ENCODE results near the gene SSTR4.

The SSTR4 gene

GRCh38 chr20:23042270-23042669 lies 7.2 kb downstream of the SSTR4 start:
- no peak overlapping the region for H3K4me3 ChIP-seq (ENCODE audit: low read depth, low read length)
- TF ChIP-seq CTCF (IDR thresholded peaks at IDR 0.05; ENCODE audit: low read depth, low read length) = no peak

GRCh38 chr20:23043376-23043775 lies 8.3 kb downstream of the SSTR4 start:
- no peak overlapping the region for H3K4me3 ChIP-seq (ENCODE audit: low read depth, low read length)
- no peak for TF ChIP-seq CTCF (IDR thresholded peaks at IDR 0.05; ENCODE audit: low read depth, low read length)

GRCh38 chr20:23046431-23046830 lies 11.3 kb downstream of the SSTR4 start:
- no peak for TF ChIP-seq CTCF (IDR thresholded peaks at IDR 0.05; ENCODE audit: low read depth, low read length)
- no peak overlapping the region for H3K4me3 ChIP-seq (ENCODE audit: low read depth, low read length)

GRCh38 chr20:23047001-23047737 lies 12.1 kb downstream of the SSTR4 start:
- no peak for TF ChIP-seq CTCF (IDR thresholded peaks at IDR 0.05; ENCODE audit: low read depth, low read length)
- H3K4me3 ChIP-seq (ENCODE audit: low read depth, low read length) = no peak overlapping the region

GRCh38 chr20:23047738-23048214 lies 12.7 kb downstream of the SSTR4 start:
- no peak overlapping the region for H3K4me3 ChIP-seq (ENCODE audit: low read depth, low read length)

GRCh38 chr20:23048283-23049200 lies 13.4 kb downstream of the SSTR4 start:
- TF ChIP-seq CTCF (IDR thresholded peaks at IDR 0.05; ENCODE audit: low read depth, low read length) = no peak

More at GRCh38 chr20:23047738-23048214, 12.7 kb downstream of the SSTR4 start:
- TF ChIP-seq CTCF (IDR thresholded peaks at IDR 0.05; ENCODE audit: low read depth, low read length) = no peak

More at GRCh38 chr20:23048283-23049200, 13.4 kb downstream of the SSTR4 start:
- H3K4me3 ChIP-seq (ENCODE audit: low read depth, low read length) = no peak overlapping the region

All from WI38 (cell line).